Measurements from ENCODE around the gene JUN. TPM values are rescaled to one million over a fixed set of nuclear protein-coding genes. Genes with fewer than 3 reads are reported as not detected.

The JUN gene
- total and polyA plus RNA-seq, 2 of the 13 experiments (the other 11 are each of a cell fraction or from before 2014, with no cell fraction given) = 18.2 to 22.3 TPM

DNA sequence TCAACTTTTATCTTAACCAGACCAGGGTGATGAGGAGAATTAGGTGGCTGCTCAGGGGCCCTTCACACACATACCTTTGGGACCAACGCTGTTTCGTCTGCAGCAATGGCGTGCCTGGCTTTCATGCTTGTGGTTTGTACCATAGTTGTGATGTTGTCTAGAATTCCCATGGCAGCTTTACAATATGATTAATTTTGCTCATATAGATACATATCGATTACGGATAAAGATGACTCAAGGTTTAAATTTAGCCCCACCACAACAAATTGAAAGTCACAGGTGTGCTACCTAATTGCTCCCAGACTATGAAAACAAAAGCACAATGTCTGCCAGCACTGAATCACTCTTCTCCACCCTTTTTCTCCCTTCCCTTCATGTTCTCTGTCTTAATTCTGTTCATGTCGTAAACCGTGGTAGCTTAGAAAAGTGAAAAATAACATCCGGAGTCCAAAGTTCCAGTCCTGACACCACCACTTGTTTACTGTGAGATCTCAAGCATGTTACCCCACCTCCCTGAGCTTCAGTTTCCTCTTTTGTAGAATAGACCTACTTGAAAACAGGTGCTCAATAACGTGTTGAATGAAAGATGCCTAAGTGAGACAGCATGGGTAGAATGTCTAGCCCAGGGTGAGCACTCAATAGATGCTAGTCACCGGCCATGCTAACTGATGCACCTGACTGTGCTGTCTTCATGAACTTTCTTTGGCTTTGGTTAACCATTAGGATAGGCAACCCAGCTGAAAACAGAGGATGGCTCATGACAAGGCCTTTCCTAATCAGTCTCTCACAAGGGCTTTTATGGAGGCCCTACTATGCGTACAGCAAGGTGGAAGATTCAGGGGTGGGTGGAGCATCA lies 22.1 kb upstream of the JUN start (continued):
- TF ChIP-seq, protein P1, sequence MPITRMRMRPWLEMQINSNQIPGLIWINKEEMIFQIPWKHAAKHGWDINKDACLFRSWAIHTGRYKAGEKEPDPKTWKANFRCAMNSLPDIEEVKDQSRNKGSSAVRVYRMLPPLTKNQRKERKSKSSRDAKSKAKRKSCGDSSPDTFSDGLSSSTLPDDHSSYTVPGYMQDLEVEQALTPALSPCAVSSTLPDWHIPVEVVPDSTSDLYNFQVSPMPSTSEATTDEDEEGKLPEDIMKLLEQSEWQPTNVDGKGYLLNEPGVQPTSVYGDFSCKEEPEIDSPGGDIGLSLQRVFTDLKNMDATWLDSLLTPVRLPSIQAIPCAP (CRISPR knock-in tag; IDR thresholded peaks at IDR 0.05; ENCODE audit: low read depth) = no peak
- TF ChIP-seq BCL3 (CRISPR knock-in tag; IDR thresholded peaks at IDR 0.05) = no peak
- TF ChIP-seq, protein P2, sequence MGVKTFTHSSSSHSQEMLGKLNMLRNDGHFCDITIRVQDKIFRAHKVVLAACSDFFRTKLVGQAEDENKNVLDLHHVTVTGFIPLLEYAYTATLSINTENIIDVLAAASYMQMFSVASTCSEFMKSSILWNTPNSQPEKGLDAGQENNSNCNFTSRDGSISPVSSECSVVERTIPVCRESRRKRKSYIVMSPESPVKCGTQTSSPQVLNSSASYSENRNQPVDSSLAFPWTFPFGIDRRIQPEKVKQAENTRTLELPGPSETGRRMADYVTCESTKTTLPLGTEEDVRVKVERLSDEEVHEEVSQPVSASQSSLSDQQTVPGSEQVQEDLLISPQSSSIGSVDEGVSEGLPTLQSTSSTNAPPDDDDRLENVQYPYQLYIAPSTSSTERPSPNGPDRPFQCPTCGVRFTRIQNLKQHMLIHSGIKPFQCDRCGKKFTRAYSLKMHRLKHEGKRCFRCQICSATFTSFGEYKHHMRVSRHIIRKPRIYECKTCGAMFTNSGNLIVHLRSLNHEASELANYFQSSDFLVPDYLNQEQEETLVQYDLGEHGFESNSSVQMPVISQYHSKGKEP (CRISPR knock-in tag; IDR thresholded peaks at IDR 0.05) = no peak
- no peak for TF ChIP-seq ZNF674 (CRISPR knock-in tag; IDR thresholded peaks at IDR 0.05; ENCODE audit: low read depth)
- TF ChIP-seq ZNF34 (CRISPR knock-in tag; IDR thresholded peaks at IDR 0.05; ENCODE audit: borderline replicate concordance) = no peak
- TF ChIP-seq IKZF4 (CRISPR knock-in tag; IDR thresholded peaks at IDR 0.05; ENCODE audit: borderline replicate concordance, low read depth, not compliant biosample characterization) = no peak
- no peak for TF ChIP-seq ZNF20 (CRISPR knock-in tag; IDR thresholded peaks at IDR 0.05)
- TF ChIP-seq TBX3 (IDR thresholded peaks at IDR 0.05; ENCODE audit: borderline replicate concordance) = no peak
- TF ChIP-seq ZNF333 (CRISPR knock-in tag; IDR thresholded peaks at IDR 0.05; ENCODE audit: borderline replicate concordance) = no peak
- TF ChIP-seq, protein P3, sequence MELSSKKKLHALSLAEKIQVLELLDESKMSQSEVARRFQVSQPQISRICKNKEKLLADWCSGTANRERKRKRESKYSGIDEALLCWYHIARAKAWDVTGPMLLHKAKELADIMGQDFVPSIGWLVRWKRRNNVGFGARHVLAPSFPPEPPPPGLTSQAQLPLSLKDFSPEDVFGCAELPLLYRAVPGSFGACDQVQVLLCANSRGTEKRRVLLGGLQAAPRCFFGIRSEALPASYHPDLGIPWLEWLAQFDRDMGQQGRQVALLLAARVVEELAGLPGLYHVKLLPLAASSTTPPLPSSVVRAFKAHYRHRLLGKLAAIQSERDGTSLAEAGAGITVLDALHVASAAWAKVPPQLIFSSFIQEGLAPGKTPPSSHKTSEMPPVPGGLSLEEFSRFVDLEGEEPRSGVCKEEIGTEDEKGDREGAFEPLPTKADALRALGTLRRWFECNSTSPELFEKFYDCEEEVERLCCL (CRISPR knock-in tag; IDR thresholded peaks at IDR 0.05; ENCODE audit: borderline replicate concordance) = no peak
- TF ChIP-seq FOXM1 (CRISPR knock-in tag; IDR thresholded peaks at IDR 0.05) = no peak
- no peak for TF ChIP-seq ZKSCAN5 (CRISPR knock-in tag; IDR thresholded peaks at IDR 0.05)
- TF ChIP-seq FOXA1 (IDR thresholded peaks at IDR 0.05) = no peak
- TF ChIP-seq FOXA1 (CRISPR knock-in tag; IDR thresholded peaks at IDR 0.05) = peak; percentile 50
- TF ChIP-seq ZFP82 (CRISPR knock-in tag; IDR thresholded peaks at IDR 0.05; ENCODE audit: borderline replicate concordance) = no peak
- TF ChIP-seq ATAD3A (CRISPR knock-in tag; IDR thresholded peaks at IDR 0.05) = no peak
- no peak for TF ChIP-seq ZFP62 (CRISPR knock-in tag; IDR thresholded peaks at IDR 0.05)
- no peak for TF ChIP-seq ZBTB49 (CRISPR knock-in tag; IDR thresholded peaks at IDR 0.05; ENCODE audit: borderline replicate concordance)

All from HepG2 (cell line).